HUES48 (cell line): ENCODE results near the gene HCLS1.
A peak's percentile ranks its signal among the peaks of the same experiment; 100 is the strongest.
"Not testable (repeated sequence)": the region's sequence is repeated elsewhere in the genome, so short reads cannot be mapped to it uniquely, and the experiment has no call there.

Experiments
- H3K27ac ChIP-seq: one replicate; pipeline ENCODE4 v1.7.0; 2013; ENCODE audit warnings: low read depth, low read length, inconsistent platforms
- H3K27me3 ChIP-seq: 2 replicates; pipeline ENCODE4 v1.6.1; 2013; ENCODE audit warnings: mild to moderate bottlenecking, low read length; ENCODE audit not compliant: control insufficient read depth, insufficient read depth
- H3K36me3 ChIP-seq: 2 replicates; pipeline ENCODE4 v1.6.1; 2013; ENCODE audit warnings: low read length; ENCODE audit not compliant: control insufficient read depth, insufficient read depth
- H3K4me1 ChIP-seq: 2 replicates; pipeline ENCODE4 v1.6.1; 2013; ENCODE audit warnings: mild to moderate bottlenecking, low read length; ENCODE audit not compliant: control insufficient read depth, insufficient read depth
- H3K4me3 ChIP-seq: 2 replicates; pipeline ENCODE4 v1.5.1; 2013; ENCODE audit warnings: mild to moderate bottlenecking, low read depth, low read length
- H3K9ac ChIP-seq: 2 replicates; pipeline ENCODE4 v1.6.1; 2013; ENCODE audit warnings: mild to moderate bottlenecking, low read depth, low read length, moderate library complexity
- H3K9me3 ChIP-seq: 2 replicates; pipeline ENCODE4 v1.6.1; 2013; ENCODE audit warnings: low read length; ENCODE audit not compliant: control insufficient read depth, insufficient read depth

Gene HCLS1

DNA sequence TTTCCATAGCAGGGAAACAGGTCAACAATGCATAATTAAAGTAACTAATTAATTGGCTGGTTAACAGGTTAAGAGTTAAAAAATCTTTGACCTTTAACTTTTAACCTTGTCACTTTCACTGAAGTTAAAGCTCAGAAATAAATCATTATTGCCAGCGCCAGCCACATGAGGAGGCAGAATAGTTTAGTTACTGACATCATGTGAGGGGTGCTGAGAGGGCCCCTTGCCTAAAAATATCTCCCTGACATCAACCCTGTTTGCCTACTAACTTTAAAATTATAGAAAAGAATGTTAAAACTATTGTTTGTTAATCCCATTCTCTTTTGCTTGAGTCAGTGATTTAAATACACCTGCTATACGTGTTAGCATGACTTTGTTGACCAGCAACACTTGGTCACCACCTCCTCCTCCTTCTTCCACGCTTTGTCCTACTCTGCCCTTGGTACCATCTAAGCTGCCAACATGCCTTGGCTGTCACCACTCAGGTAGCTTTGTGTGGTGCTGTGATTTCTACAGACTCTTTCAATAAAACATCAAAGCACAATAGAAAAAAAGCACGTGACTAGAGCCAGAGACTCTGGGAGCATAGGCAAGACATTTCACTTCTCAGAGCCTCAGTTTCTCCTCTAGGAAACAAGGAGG, 64.8 kb downstream of the HCLS1 start:
- Histone ChIP-seq H3K9me3 (no peaks in the 10 kb centered on the region), H3K27ac (no peak overlapping the region), H3K4me3 (no peak overlapping the region), H3K36me3 (no peaks in the 10 kb centered on the region), H3K27me3 (no peaks in the 10 kb centered on the region), H3K4me1 (peaks cover 47% of the 10 kb centered on the region), H3K9ac (no peak overlapping the region)

DNA sequence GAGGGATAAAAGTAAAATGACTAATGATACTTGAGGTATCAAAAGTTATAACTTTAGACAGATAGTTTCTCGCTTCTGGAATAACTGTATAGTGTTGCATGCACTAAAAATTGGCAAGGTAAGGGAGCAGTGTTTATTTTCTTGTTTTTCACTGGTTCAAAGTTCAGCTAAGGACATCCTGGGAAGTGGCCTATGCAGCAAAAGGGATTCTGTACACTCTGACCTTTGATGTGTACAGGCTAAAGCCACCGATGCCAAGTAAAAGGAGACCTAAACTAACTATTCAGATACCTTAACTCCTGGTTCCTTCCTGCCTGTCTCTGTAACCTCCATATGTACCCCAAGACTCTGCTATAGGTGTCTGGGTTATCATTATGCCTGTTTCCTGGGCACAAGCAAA, 65.9 kb downstream of the HCLS1 start:
- no peaks in the 10 kb centered on the region for H3K36me3 ChIP-seq
- no peak overlapping the region for H3K27ac ChIP-seq
- no peaks in the 10 kb centered on the region for H3K9me3 ChIP-seq
- peaks cover 46% of the 10 kb centered on the region for H3K4me1 ChIP-seq
- no peak overlapping the region for H3K4me3 ChIP-seq
- H3K27me3 ChIP-seq, result no peaks in the 10 kb centered on the region
- no peak overlapping the region; the same call in 1 of the 2 replicates for H3K9ac ChIP-seq

DNA sequence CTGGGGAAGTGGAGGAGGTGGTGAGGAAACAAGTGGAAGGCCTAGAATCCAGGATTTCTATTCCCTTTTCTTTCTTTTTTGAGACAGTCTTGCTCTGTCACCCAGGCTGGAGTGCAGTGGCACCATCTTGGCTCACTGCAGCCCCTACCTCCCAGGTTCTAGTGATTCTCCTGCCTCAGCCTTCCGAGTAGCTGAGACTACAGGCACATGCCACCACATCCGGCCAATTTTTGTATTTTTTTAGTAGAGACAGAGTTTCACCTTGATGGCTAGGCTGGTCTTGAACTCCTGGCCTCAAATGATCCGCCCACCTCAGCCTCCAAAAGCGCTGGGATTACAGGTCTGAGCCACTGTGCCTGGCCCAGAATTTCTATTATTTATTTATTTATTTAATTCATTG, 66.9 kb downstream of the HCLS1 start:
- not testable (repeated sequence) for H3K9me3 ChIP-seq, H3K27me3 ChIP-seq, H3K36me3 ChIP-seq
- peak overlapping the region; percentile 94 for H3K27ac ChIP-seq
- peak overlapping the region; percentile 85; the same call in 1 of the 2 replicates for H3K9ac ChIP-seq
- peaks cover 46% of the 10 kb centered on the region for H3K4me1 ChIP-seq
- peak overlapping the region; percentile 5; the same call in 1 of the 2 replicates for H3K4me3 ChIP-seq

DNA sequence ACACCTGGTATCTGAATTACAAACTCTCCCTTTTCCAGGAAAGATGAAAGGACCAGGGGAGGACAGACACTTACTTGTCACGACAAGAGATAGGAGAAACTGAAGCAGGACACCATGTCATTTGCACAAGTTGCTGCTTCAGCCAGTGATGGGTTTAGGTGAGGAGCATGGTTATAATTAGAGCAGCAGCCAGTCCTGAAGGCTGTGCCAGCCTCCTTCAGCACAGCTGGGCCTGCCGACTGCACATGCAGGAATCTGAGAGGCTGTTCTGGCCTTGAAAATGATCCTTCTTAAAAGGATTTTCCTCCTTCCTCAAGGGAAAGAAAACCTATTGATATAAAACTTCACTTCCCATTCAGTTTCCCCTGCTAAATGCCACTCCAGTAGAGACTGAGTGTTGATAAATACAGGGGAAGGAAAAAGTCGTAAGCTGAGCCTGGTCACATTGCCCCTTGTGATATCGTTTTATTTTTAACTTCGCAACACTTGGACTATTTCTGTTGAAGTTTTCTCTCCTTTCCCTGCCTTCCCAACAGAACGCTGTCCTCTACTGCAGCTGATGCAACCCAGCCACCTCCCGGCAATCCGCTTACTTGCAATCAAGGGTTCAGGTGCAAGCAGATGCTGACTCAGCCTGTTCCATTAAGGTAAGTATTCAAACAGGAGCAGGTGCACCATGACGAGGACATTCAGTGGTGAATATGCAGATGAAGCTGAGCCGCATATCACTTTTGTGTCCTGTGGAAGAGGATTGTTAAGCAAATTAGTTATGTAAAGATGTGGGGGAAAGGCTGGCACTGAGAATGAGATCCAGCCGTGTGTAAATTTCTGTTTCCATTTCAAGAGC, 67.6 kb downstream of the HCLS1 start, which contains the start of gene FBXO40:
FBXO40 (plus strand) TSS at position 524 of the 847 bp plus-strand sequence. CDS start 27,197 bp downstream, outside the sequence.
- Histone ChIP-seq H3K9me3 (no peaks in the 10 kb centered on the region), H3K27ac (peak within 1 kb of the TSS; percentile 94), H3K4me1 (peaks cover 46% of the 10 kb centered on the region), H3K36me3 (no peaks in the 10 kb centered on the region), H3K4me3 (peak within 1 kb of the TSS; percentile 33), H3K9ac (peak within 1 kb of the TSS; percentile 85), H3K27me3 (no peaks in the 10 kb centered on the region)

DNA sequence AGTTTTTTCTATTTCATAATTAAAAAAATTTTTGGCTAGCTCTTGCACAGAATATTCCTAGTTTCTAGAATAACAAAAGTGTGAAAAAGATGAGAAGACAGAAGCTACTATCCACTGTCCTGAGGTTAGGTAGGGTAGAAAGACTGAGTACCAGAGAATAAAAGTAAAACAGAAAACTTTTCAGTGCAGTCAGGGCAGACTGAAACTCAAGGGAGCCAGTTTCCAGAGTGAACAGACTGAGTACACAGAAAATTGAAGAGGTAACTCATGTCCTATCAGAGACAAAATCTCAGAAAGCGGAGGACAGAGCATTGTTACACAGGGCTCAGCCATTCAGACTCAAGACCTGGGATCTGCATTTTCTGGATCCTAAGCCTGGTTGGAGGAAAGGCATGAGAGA, 76.3 kb downstream of the HCLS1 start:
- H3K9ac ChIP-seq, result no peak overlapping the region
- H3K4me3 ChIP-seq, result no peak overlapping the region
- H3K27me3 ChIP-seq, result no peaks in the 10 kb centered on the region
- H3K36me3 ChIP-seq, result no peaks in the 10 kb centered on the region
- H3K4me1 ChIP-seq, result peaks cover 4% of the 10 kb centered on the region; the same call in 1 of the 2 replicates
- H3K9me3 ChIP-seq, result no peaks in the 10 kb centered on the region
- H3K27ac ChIP-seq, result no peak overlapping the region

DNA sequence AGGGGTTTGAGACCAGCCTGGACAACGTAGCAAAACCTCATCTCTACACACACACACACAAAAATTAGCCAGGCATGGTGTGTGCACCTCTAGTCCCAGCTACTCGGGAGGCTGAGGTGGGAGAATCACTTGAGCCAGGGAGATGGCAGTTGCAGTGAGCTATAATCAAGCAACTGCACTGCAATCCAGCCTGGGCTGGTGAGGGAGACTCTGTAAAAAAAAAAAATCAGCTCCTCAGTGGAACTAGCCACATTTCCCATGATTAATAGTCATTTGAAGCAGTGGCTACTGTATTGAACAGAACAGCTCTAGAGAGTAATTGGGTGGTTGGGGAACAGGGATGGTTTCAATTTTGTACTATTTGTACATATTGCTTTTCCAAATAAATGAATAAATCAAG, 79.0 kb downstream of the HCLS1 start:
- Histone ChIP-seq H3K9me3 (no peaks in the 10 kb centered on the region), H3K4me3 (no peak overlapping the region), H3K27me3 (no peaks in the 10 kb centered on the region), H3K9ac (no peak overlapping the region), H3K4me1 (peaks cover 4% of the 10 kb centered on the region; the same call in 1 of the 2 replicates), H3K27ac (no peak overlapping the region), H3K36me3 (no peaks in the 10 kb centered on the region)
